ENCODE data around the gene TESK1. TPM values are rescaled to one million over a fixed set of nuclear protein-coding genes. Genes with fewer than 3 reads are reported as not detected.
"Not testable (repeated sequence)": the region's sequence is repeated elsewhere in the genome, so short reads cannot be mapped to it uniquely, and the experiment has no call there.

Gene TESK1
- total RNA-seq, 1 experiment from 2014 or later = 20.4 TPM

DNA sequence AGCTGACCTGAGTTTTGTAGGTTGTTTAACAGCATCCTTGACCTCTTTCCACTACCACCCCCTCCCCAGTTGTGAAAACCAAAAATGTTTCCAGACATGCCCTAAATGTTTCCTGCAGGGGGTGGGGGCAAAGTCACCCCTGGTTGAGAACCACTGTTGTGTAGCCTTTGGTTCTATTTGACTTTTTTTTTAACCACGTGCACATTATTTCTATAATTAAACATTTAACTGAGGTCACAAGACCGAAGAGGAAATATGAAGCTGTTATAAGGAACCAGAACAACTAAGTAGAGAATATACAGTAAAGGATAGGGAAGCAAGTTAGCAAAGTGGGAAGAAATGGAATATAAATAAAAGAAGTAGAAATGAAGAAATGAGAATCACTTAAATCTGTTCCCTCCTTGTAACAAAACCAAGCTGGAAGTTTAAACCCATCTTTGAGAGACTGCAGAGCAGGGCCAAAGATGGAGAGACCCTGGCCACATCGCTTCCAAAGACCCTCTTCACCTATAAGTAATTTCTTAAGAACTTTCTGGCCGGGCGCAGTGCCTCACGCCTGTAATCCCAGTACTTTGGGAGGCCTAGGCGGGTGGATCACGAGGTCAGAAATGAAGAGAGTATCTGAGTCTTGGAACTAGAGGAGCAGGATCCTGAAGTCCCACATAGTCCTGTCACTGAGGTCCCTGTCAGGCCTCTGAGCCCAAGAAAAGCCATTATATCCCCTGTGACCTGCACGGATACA lies 31.2 kb downstream of the TESK1 start:
- ChIA-PET CTCF (no interaction called here), POLR2A (no interaction called here)
- H3K4me3 Mint-ChIP-seq = no peak overlapping the region
- H3K9me3 Mint-ChIP-seq = peaks cover 26% of the 10 kb centered on the region
- DNase-seq (ENCODE audit: low spot score) (no peak), ATAC-seq (no peak)
- TF ChIP-seq ETV6 (CRISPR knock-in tag; IDR thresholded peaks at IDR 0.05) (no peak), ZNF671 (CRISPR knock-in tag; IDR thresholded peaks at IDR 0.05) (no peak)
- TF ChIP-seq, protein P1, sequence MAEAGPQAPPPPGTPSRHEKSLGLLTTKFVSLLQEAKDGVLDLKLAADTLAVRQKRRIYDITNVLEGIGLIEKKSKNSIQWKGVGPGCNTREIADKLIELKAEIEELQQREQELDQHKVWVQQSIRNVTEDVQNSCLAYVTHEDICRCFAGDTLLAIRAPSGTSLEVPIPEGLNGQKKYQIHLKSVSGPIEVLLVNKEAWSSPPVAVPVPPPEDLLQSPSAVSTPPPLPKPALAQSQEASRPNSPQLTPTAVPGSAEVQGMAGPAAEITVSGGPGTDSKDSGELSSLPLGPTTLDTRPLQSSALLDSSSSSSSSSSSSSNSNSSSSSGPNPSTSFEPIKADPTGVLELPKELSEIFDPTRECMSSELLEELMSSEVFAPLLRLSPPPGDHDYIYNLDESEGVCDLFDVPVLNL (CRISPR knock-in tag; IDR thresholded peaks at IDR 0.05; ENCODE audit: borderline replicate concordance, low read depth) = no peak
- TF ChIP-seq, protein P2, sequence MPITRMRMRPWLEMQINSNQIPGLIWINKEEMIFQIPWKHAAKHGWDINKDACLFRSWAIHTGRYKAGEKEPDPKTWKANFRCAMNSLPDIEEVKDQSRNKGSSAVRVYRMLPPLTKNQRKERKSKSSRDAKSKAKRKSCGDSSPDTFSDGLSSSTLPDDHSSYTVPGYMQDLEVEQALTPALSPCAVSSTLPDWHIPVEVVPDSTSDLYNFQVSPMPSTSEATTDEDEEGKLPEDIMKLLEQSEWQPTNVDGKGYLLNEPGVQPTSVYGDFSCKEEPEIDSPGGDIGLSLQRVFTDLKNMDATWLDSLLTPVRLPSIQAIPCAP (CRISPR knock-in tag; IDR thresholded peaks at IDR 0.05) = no peak
- TF ChIP-seq, protein P3, sequence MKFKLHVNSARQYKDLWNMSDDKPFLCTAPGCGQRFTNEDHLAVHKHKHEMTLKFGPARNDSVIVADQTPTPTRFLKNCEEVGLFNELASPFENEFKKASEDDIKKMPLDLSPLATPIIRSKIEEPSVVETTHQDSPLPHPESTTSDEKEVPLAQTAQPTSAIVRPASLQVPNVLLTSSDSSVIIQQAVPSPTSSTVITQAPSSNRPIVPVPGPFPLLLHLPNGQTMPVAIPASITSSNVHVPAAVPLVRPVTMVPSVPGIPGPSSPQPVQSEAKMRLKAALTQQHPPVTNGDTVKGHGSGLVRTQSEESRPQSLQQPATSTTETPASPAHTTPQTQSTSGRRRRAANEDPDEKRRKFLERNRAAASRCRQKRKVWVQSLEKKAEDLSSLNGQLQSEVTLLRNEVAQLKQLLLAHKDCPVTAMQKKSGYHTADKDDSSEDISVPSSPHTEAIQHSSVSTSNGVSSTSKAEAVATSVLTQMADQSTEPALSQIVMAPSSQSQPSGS (CRISPR knock-in tag; IDR thresholded peaks at IDR 0.05; ENCODE audit: borderline replicate concordance, low read depth) = no peak
- TF ChIP-seq, protein P4, sequence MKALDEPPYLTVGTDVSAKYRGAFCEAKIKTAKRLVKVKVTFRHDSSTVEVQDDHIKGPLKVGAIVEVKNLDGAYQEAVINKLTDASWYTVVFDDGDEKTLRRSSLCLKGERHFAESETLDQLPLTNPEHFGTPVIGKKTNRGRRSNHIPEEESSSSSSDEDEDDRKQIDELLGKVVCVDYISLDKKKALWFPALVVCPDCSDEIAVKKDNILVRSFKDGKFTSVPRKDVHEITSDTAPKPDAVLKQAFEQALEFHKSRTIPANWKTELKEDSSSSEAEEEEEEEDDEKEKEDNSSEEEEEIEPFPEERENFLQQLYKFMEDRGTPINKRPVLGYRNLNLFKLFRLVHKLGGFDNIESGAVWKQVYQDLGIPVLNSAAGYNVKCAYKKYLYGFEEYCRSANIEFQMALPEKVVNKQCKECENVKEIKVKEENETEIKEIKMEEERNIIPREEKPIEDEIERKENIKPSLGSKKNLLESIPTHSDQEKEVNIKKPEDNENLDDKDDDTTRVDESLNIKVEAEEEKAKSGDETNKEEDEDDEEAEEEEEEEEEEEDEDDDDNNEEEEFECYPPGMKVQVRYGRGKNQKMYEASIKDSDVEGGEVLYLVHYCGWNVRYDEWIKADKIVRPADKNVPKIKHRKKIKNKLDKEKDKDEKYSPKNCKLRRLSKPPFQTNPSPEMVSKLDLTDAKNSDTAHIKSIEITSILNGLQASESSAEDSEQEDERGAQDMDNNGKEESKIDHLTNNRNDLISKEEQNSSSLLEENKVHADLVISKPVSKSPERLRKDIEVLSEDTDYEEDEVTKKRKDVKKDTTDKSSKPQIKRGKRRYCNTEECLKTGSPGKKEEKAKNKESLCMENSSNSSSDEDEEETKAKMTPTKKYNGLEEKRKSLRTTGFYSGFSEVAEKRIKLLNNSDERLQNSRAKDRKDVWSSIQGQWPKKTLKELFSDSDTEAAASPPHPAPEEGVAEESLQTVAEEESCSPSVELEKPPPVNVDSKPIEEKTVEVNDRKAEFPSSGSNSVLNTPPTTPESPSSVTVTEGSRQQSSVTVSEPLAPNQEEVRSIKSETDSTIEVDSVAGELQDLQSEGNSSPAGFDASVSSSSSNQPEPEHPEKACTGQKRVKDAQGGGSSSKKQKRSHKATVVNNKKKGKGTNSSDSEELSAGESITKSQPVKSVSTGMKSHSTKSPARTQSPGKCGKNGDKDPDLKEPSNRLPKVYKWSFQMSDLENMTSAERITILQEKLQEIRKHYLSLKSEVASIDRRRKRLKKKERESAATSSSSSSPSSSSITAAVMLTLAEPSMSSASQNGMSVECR (CRISPR knock-in tag; IDR thresholded peaks at IDR 0.05; ENCODE audit: borderline replicate concordance) = no peak
- H3K36me3 Mint-ChIP-seq = peaks cover 13% of the 10 kb centered on the region
- H3K27me3 Mint-ChIP-seq (ENCODE audit: low read depth) = peaks cover 11% of the 10 kb centered on the region
- H3K4me1 Mint-ChIP-seq = no peaks in the 10 kb centered on the region
- no peak overlapping the region for H3K27ac Mint-ChIP-seq

DNA sequence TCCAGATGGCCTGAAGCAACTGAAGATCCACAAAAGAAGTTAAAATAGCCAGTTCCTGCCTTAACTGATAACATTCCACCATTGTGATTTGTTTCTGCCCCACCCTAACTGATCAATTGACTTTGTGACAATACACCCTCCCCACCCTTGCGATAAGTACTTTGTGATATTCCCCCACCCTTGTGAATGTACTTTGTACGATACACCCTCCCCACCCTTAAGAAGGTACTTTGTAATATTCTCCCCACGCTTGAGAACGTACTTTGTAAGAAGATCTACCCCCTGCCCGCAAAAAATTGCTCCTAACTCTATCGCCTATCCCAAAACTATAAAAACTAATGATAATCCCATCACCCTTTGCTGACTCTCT lies 31.8 kb downstream of the TESK1 start:
- Mint-ChIP-seq H3K36me3 (peaks cover 17% of the 10 kb centered on the region), H3K27me3 (ENCODE audit: low read depth) (peaks cover 11% of the 10 kb centered on the region), H3K9me3 (peaks cover 31% of the 10 kb centered on the region)
- ATAC-seq; H3K4me3 Mint-ChIP-seq; POLR2A ChIA-PET; H3K27ac Mint-ChIP-seq; CTCF ChIA-PET; DNase-seq (ENCODE audit: low spot score); H3K4me1 Mint-ChIP-seq: not testable (repeated sequence)

DNA sequence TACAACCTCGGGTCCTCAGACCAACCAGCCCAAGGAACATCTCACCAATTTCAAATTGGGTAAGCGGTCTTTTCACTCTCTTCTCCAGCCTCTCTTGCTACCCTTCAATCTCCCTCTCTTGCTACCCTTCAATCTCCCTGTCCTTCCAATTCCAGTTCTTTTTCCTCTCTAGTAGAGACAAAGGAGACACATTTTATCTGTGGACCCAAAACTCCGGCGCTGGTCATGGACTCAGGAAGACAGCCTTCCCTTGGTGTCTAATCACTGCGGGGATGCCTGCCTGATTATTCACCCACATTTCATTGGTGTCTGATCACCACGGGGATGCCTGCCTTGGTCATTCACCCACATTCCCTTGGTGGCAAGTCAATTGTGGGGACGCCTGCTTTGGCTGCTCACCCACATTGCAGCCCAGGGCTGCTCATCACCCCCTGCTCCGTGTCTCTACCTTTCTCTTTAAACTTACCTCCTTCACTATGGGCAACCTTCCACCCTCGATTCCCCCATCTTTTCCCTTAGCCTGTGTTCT lies 32.4 kb downstream of the TESK1 start:
- H3K4me3 Mint-ChIP-seq, POLR2A ChIA-PET, CTCF ChIA-PET: not testable (repeated sequence)

DNA sequence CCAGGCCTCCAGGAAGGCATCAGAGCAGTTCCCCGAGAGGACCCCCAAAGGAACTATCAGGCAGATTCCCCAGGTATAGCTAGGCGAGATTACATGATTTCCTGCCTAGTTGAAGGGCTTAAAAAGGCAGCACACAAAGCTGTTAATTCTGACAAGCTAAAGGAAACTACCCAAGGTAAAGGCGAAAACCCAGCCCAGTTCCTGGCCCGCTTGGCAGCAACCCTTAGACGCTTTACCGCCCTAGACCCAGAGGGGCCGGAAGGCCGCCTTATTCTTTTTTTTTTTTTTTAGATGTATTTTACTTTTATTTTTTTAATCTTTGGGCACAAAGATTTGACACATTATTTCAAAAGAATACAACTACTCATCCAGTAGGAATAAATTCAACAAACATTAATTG lies 33.7 kb downstream of the TESK1 start:
- H3K4me1 Mint-ChIP-seq; H3K4me3 Mint-ChIP-seq; CTCF ChIA-PET; POLR2A ChIA-PET; DNase-seq (ENCODE audit: low spot score); ATAC-seq; H3K27ac Mint-ChIP-seq: not testable (repeated sequence)
- H3K27me3 Mint-ChIP-seq (ENCODE audit: low read depth) = peaks cover 11% of the 10 kb centered on the region
- peaks cover 31% of the 10 kb centered on the region for H3K9me3 Mint-ChIP-seq
- peaks cover 17% of the 10 kb centered on the region for H3K36me3 Mint-ChIP-seq

More for the DNA sequence above, 32.4 kb downstream of the TESK1 start:
- ATAC-seq; H3K4me1 Mint-ChIP-seq; DNase-seq (ENCODE audit: low spot score); H3K27ac Mint-ChIP-seq: not testable (repeated sequence)
- Mint-ChIP-seq H3K36me3 (peaks cover 17% of the 10 kb centered on the region), H3K9me3 (peaks cover 31% of the 10 kb centered on the region), H3K27me3 (ENCODE audit: low read depth) (peaks cover 11% of the 10 kb centered on the region)

DNA sequence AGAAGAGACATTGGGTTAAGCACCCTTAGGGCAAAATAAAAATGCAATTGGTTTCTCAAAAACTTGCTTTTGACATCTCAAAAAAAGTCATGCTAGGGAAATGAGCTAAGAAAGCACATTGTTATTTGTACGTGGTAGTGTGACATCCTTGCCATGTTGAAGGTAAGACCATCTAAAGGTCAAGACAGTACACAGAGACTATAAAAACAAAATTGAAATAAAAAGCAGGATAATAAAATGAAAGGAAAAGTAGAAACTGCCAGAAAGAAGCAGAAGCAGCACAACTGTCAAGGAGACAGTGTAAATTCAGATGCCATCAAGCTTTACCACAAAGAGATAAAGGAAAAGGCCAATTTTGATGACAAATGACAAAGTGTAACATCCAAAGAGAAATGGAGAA lies 34.2 kb downstream of the TESK1 start:
- H3K4me1 Mint-ChIP-seq; POLR2A ChIA-PET; CTCF ChIA-PET; DNase-seq (ENCODE audit: low spot score); ATAC-seq; H3K27ac Mint-ChIP-seq; H3K4me3 Mint-ChIP-seq: not testable (repeated sequence)
- Mint-ChIP-seq H3K36me3 (peaks cover 17% of the 10 kb centered on the region), H3K27me3 (ENCODE audit: low read depth) (peaks cover 11% of the 10 kb centered on the region), H3K9me3 (peaks cover 31% of the 10 kb centered on the region)
